ENCODE data around the gene DPYSL4. TPM values are rescaled to one million over a fixed set of nuclear protein-coding genes. Genes with fewer than 3 reads are reported as not detected.
"Not testable (repeated sequence)": the region's sequence is repeated elsewhere in the genome, so short reads cannot be mapped to it uniquely, and the experiment has no call there.

DPYSL4 gene
- total RNA-seq, 1 donor from 2014 or later: 26.1 TPM

- H2AFZ ChIP-seq (ENCODE audit: low read depth, low read length); H3K4me1 ChIP-seq (ENCODE audit: insufficient read depth, low read length); H3K4me2 ChIP-seq (ENCODE audit: low read length); FAIRE-seq; H3K9ac ChIP-seq (ENCODE audit: low read length); H3K4me1 Mint-ChIP-seq (ENCODE audit: low read depth, unreplicated experiment); H3K36me3 Mint-ChIP-seq (ENCODE audit: low read depth, unreplicated experiment); H3K27ac Mint-ChIP-seq (ENCODE audit: unreplicated experiment); H4K20me1 ChIP-seq (ENCODE audit: insufficient read depth, low read length); H3K27ac ChIP-seq (ENCODE audit: low read depth, low read length); H3K4me3 Mint-ChIP-seq (ENCODE audit: unreplicated experiment); H3K4me3 ChIP-seq (ENCODE audit: insufficient read depth, low read depth, low read length); H3K9me3 Mint-ChIP-seq (ENCODE audit: unreplicated experiment); H3K79me2 ChIP-seq (ENCODE audit: insufficient read depth, low read length); H3K9me3 ChIP-seq (ENCODE audit: insufficient read depth, low read depth, low read length); DNase-seq (ENCODE audit: low read depth); H3K27me3 ChIP-seq (ENCODE audit: insufficient read depth, low read length); H3K36me3 ChIP-seq (ENCODE audit: insufficient read depth, low read length): not testable (repeated sequence)
- peaks cover 22% of the 10 kb centered on the region for H3K27me3 Mint-ChIP-seq (ENCODE audit: low read depth, unreplicated experiment)
Observed at GRCh38 chr10:132160231-132160630, 26.5 kb upstream of the DPYSL4 start.

- H2AFZ ChIP-seq (ENCODE audit: low read depth, low read length); H3K27ac ChIP-seq (ENCODE audit: low read depth, low read length); H3K4me3 ChIP-seq (ENCODE audit: insufficient read depth, low read depth, low read length); H3K4me1 ChIP-seq (ENCODE audit: insufficient read depth, low read length); H3K36me3 Mint-ChIP-seq (ENCODE audit: low read depth, unreplicated experiment); H3K4me1 Mint-ChIP-seq (ENCODE audit: low read depth, unreplicated experiment); H3K4me2 ChIP-seq (ENCODE audit: low read length); H3K79me2 ChIP-seq (ENCODE audit: insufficient read depth, low read length); FAIRE-seq; H3K9me3 Mint-ChIP-seq (ENCODE audit: unreplicated experiment); H3K36me3 ChIP-seq (ENCODE audit: insufficient read depth, low read length); DNase-seq (ENCODE audit: low read depth); H3K4me3 Mint-ChIP-seq (ENCODE audit: unreplicated experiment); H3K27me3 ChIP-seq (ENCODE audit: insufficient read depth, low read length); H4K20me1 ChIP-seq (ENCODE audit: insufficient read depth, low read length); H3K27ac Mint-ChIP-seq (ENCODE audit: unreplicated experiment); H3K9ac ChIP-seq (ENCODE audit: low read length); H3K9me3 ChIP-seq (ENCODE audit: insufficient read depth, low read depth, low read length): not testable (repeated sequence)
- H3K27me3 Mint-ChIP-seq (ENCODE audit: low read depth, unreplicated experiment): peaks cover 23% of the 10 kb centered on the region
Observed at GRCh38 chr10:132160834-132161622, 25.7 kb upstream of the DPYSL4 start.

GRCh38 chr10:132162021-132162531 lies 24.7 kb upstream of the DPYSL4 start:
- Mint-ChIP-seq H3K36me3 (ENCODE audit: low read depth, unreplicated experiment) (no peaks in the 10 kb centered on the region), H3K9me3 (ENCODE audit: unreplicated experiment) (no peaks in the 10 kb centered on the region), H3K27ac (ENCODE audit: unreplicated experiment) (no peak overlapping the region), H3K27me3 (ENCODE audit: low read depth, unreplicated experiment) (peaks cover 30% of the 10 kb centered on the region), H3K4me1 (ENCODE audit: low read depth, unreplicated experiment) (peaks cover 3% of the 10 kb centered on the region), H3K4me3 (ENCODE audit: unreplicated experiment) (no peak overlapping the region)
- Histone ChIP-seq H3K4me2 (ENCODE audit: low read length) (no peak overlapping the region), H3K4me3 (ENCODE audit: insufficient read depth, low read depth, low read length) (no peak overlapping the region), H3K27me3 (ENCODE audit: insufficient read depth, low read length) (peaks cover 8% of the 10 kb centered on the region), H3K4me1 (ENCODE audit: insufficient read depth, low read length) (no peaks in the 10 kb centered on the region), H3K79me2 (ENCODE audit: insufficient read depth, low read length) (no peaks in the 10 kb centered on the region), H3K9me3 (ENCODE audit: insufficient read depth, low read depth, low read length) (no peaks in the 10 kb centered on the region), H2AFZ (ENCODE audit: low read depth, low read length) (no peak overlapping the region), H3K36me3 (ENCODE audit: insufficient read depth, low read length) (no peaks in the 10 kb centered on the region), H3K27ac (ENCODE audit: low read depth, low read length) (no peak overlapping the region), H3K9ac (ENCODE audit: low read length) (no peak overlapping the region), H4K20me1 (ENCODE audit: insufficient read depth, low read length) (no peaks in the 10 kb centered on the region)
- TF ChIP-seq EZH2 (IDR thresholded peaks at IDR 0.05; ENCODE audit: insufficient read depth, low read length) (no peak), CTCF (IDR thresholded peaks at IDR 0.05; ENCODE audit: insufficient read depth, low read depth, low read length) (no peak)
- DNase-seq (ENCODE audit: low read depth): no peak
- FAIRE-seq: no peak

Data from astrocyte (in vitro differentiated cells and primary cell).